T-helper 2 cell treated with Interferon-gamma antibody and Interleukin-4, amounts not matched to agents 100 ng/mL and 5 ng/mL, for 36 hours (primary cell): ENCODE measurements around the gene INPP5A. TPM values are rescaled to one million over a fixed set of nuclear protein-coding genes. Genes with fewer than 3 reads are reported as not detected.

Experiments
- intact Hi-C: fragments of 100-400 bp; cut with micrococcal nuclease; formaldehyde crosslinking; loops from one replicate; pipeline ENCODE4 v1.15.1; 2023
- total RNA-seq: library from RNA; stranded (reverse); gene quantifications from 2 replicates; pipeline ENCODE4 v1.2.3, GENCODE V29; 2022

The INPP5A gene
- total RNA-seq, 1 donor from 2014 or later: 11.6 TPM

GRCh38 chr10:132607961-132608495, 70.4 kb downstream of the INPP5A start:
- intact Hi-C loops: no loop called here

GRCh38 chr10:132608511-132609195, 71.1 kb downstream of the INPP5A start:
- intact Hi-C loops: no loop called here

GRCh38 chr10:132609211-132609610, 71.6 kb downstream of the INPP5A start:
- intact Hi-C loops: no loop called here

GRCh38 chr10:132610071-132610701, 72.6 kb downstream of the INPP5A start:
- intact Hi-C loops: no loop called here

GRCh38 chr10:132611026-132611910, 73.7 kb downstream of the INPP5A start:
- intact Hi-C loops: no loop called here

GRCh38 chr10:132611986-132612385, 74.4 kb downstream of the INPP5A start:
- intact Hi-C loops: no loop called here

- intact Hi-C loops: no loop called here
Observed at GRCh38 chr10:132612571-132613504, 75.3 kb downstream of the INPP5A start.

GRCh38 chr10:132613566-132614348, 76.2 kb downstream of the INPP5A start:
- intact Hi-C loops: no loop called here

GRCh38 chr10:132614431-132615340, 77.1 kb downstream of the INPP5A start:
- intact Hi-C loops: no loop called here

- intact Hi-C loops: loop anchor here (1.0 kb wide), 1 partner anchor 40 kb away; no protein-coding TSS in a partner anchor
Observed at GRCh38 chr10:132615341-132616169, 78.0 kb downstream of the INPP5A start.

GRCh38 chr10:132616170-132616995, 78.8 kb downstream of the INPP5A start:
- intact Hi-C loops: loop anchor here (1.0 kb wide), 1 partner anchor 41 kb away; no protein-coding TSS in a partner anchor

GRCh38 chr10:132616996-132617736, 79.6 kb downstream of the INPP5A start:
- intact Hi-C loops: loop anchor here (1.0 kb wide), 1 partner anchor 42 kb away; no protein-coding TSS in a partner anchor

GRCh38 chr10:132617737-132618052, 80.1 kb downstream of the INPP5A start:
- intact Hi-C loops: no loop called here

- intact Hi-C loops: no loop called here
Observed at GRCh38 chr10:132618158-132618919, 80.8 kb downstream of the INPP5A start.

- intact Hi-C loops: no loop called here
Observed at GRCh38 chr10:132619927-132620326, 82.3 kb downstream of the INPP5A start.
